K562 (cell line): Measurements from ENCODE around the gene F12. TPM values are rescaled to one million over a fixed set of nuclear protein-coding genes. Genes with fewer than 3 reads are reported as not detected.

Experiments used
- BHLHE40 ChIP-seq: IDR thresholded peaks from 2 replicates; pipeline ENCODE4 v1.6.1; 2011; ENCODE audit warnings: low read length, improper control_type of control experiment
- BRD4 ChIP-seq: fragments of 200-600 bp; sonication (generic); IDR thresholded peaks from 2 replicates; pipeline ENCODE4 v1.6.1; 2017; ENCODE audit warnings: inconsistent platforms
- DEAF1 ChIP-seq: fragments of 450-650 bp; formaldehyde crosslinking; IDR thresholded peaks from 2 replicates; pipeline ENCODE4 v1.4.0; 2020; ENCODE audit warnings: mild to moderate bottlenecking, moderate library complexity
- MEIS2 ChIP-seq: fragments of 450-650 bp; IDR thresholded peaks from 2 replicates; pipeline ENCODE4 v1.6.1; 2014; ENCODE audit warnings: mild to moderate bottlenecking; ENCODE audit not compliant: partially characterized antibody
- NONO ChIP-seq, 2 experiments: fragments of 200-400 bp in 1 of 2; fragments of 450-650 bp in 1 of 2; formaldehyde crosslinking in 1 of 2; IDR thresholded peaks; 2 replicates each; pipeline ENCODE4 v1.6.1; 2017; ENCODE audit warnings: low read depth in 2 of 2, mild to moderate bottlenecking in 2 of 2, moderate library complexity in 2 of 2, low read length in 1 of 2
- PHB ChIP-seq: fragments of 250-450 bp; sonication (Bioruptor Pico); IDR thresholded peaks from 2 replicates; pipeline ENCODE4 v1.5.0; 2021
- SOX6 ChIP-seq: fragments of 450-650 bp; IDR thresholded peaks from 2 replicates; pipeline ENCODE4 v1.6.1; 2014; ENCODE audit warnings: mild to moderate bottlenecking
- TEAD4 ChIP-seq, 2 experiments: sonication (generic) in 1 of 2; formaldehyde crosslinking in 1 of 2; IDR thresholded peaks; 2 replicates each; pipeline versions ENCODE4 v1.6.1 to v1.8.0; 2012 to 2022; ENCODE audit warnings: borderline replicate concordance in 1 of 2, inconsistent platforms in 1 of 2, low read length in 1 of 2, mild to moderate bottlenecking in 1 of 2, missing genetic modification reagents in 1 of 2
- polyA plus RNA-seq, 8 experiments: library from polyadenylated mRNA; depleted of rRNA in 4 of 8; stranded (reverse) in 5 of 8; unstranded in 3 of 8; fragments of >200 nt; fragmentation: Nextera tagmentation in 2 of 8; fragmentation: Illumina TruSeq in 1 of 8; extraction: Ambion mirVana in 2 of 8; extraction: Trizol in 1 of 8; gene quantifications; 2 replicates each; pipeline versions ENCODE4 v1.2.1 to v1.2.3, GENCODE V29; 2011 to 2014; ENCODE audit warnings: inconsistent platforms in 1 of 8, missing spikeins in 1 of 8
- total RNA-seq, 7 experiments: library from RNA; depleted of rRNA in 6 of 7; stranded (reverse); fragments of >200 nt in 6 of 7; fragmentation: Illumina TruSeq in 2 of 7; extraction: Trizol in 2 of 7; gene quantifications; 2 replicates each; pipeline versions ENCODE4 v1.2.1 to v1.2.3, GENCODE V29; 2011 to 2021; ENCODE audit warnings: low replicate concordance in 1 of 7
- TF ChIP-seq, protein P1 (sequence below), 2 experiments: fragments of 200-800 bp in 1 of 2; sonication (Bioruptor generic) in 1 of 2; sonication (generic) in 1 of 2; formaldehyde crosslinking in 1 of 2; IDR thresholded peaks in 1 of 2; conservative IDR thresholded peaks in 1 of 2; 2 replicates each; pipeline versions ENCODE4 v1.5.0 to v1.6.1; 2016 to 2020; ENCODE audit warnings: missing compliant biosample characterization in 1 of 2, missing genetic modification characterization in 1 of 2, missing genetic modification reagents in 1 of 2
- TF ChIP-seq, protein P2 (sequence below): fragments of 200-800 bp; sonication (Bioruptor generic); IDR thresholded peaks from 2 replicates; pipeline ENCODE4 v1.6.1; 2017; ENCODE audit warnings: missing genetic modification characterization, missing compliant biosample characterization
- TF ChIP-seq, protein P3 (sequence below): fragments of 250-450 bp; sonication (Bioruptor Pico); IDR thresholded peaks from 2 replicates; pipeline ENCODE4 v1.8.0; 2021; ENCODE audit warnings: mild to moderate bottlenecking, moderate library complexity
- TF ChIP-seq, protein P4 (sequence below), 3 experiments: IDR thresholded peaks in 2 of 3; conservative IDR thresholded peaks in 1 of 3; 2 replicates each; pipeline ENCODE4 v1.5.1; 2011 to 2012; ENCODE audit warnings: low read length in 3 of 3, mild to moderate bottlenecking in 3 of 3, control low read depth in 2 of 3, improper control_type of control experiment in 1 of 3, inconsistent platforms in 1 of 3, low read depth in 1 of 3, mixed read lengths in 1 of 3, moderate library complexity in 1 of 3; ENCODE audit not compliant: insufficient read depth in 2 of 3
- TF ChIP-seq, protein P5 (sequence below): sonication (generic); formaldehyde crosslinking; IDR thresholded peaks from 2 replicates; pipeline ENCODE4 v1.8.0; 2022; ENCODE audit warnings: missing genetic modification reagents, mild to moderate bottlenecking, moderate library complexity, borderline replicate concordance
- TF ChIP-seq, protein P6 (sequence below): sonication (generic); formaldehyde crosslinking; IDR thresholded peaks from 2 replicates; pipeline ENCODE4 v1.8.1; 2023; ENCODE audit warnings: mild to moderate bottlenecking, missing genetic modification reagents

The F12 gene
- total and polyA plus RNA-seq, 9 of the 15 experiments (the other 6 are each of a cell fraction or from before 2014, with no cell fraction given) = 0.59 to 18.3 (median 3.6) TPM

DNA sequence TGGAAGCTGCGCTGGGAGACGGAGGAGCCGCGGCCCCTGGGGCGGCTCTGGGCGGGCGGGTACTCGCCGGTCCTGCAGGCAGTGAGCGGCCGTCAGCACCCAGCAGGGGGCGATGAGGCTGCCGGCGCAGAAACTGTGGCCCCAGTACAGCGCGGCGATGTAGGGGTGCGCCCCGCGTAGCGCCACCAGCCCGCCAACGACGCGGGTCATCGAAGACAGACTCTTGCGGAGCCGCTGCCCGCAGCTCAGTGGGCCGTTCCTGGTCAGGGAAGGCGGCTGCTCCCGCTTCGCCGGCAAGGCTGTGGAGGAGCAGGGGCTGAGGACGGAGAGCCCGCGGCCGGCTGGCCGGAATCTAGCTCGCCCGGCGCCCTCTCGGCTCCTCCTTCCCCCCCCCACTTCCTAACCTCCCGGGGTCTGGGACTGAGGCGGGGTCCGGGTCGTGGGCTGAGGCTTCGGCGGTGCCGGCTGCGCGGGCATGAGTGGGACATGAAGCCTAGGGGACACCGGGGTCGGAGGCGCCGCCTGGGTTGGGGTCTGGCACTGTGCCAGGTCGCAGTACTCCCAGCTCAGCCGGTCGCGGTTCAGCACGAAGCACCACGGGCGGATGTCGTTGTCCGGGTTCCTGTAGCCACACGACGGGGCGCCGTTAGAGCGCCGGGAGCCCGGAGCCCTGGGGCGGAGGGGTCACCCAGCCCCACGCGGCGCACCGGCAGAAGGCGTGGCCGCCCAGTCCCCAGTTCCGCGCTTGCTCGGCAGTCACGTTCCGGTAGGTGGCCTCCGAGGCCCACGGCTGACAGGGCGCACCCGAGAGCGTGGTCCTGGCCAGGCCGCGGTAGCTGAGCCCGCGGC is 5.3 kb downstream of the F12 start (continued):
- TF ChIP-seq, protein P1, sequence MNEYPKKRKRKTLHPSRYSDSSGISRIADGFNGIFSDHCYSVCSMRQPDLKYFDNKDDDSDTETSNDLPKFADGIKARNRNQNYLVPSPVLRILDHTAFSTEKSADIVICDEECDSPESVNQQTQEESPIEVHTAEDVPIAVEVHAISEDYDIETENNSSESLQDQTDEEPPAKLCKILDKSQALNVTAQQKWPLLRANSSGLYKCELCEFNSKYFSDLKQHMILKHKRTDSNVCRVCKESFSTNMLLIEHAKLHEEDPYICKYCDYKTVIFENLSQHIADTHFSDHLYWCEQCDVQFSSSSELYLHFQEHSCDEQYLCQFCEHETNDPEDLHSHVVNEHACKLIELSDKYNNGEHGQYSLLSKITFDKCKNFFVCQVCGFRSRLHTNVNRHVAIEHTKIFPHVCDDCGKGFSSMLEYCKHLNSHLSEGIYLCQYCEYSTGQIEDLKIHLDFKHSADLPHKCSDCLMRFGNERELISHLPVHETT (CRISPR knock-in tag; conservative IDR thresholded peaks at IDR 0.05 in 1 of 2, IDR thresholded peaks at IDR 0.05 in 1 of 2) = peak in 1 of 2 experiments; percentile 90; a peak in 2 of 4 replicates
- TF ChIP-seq, protein P2, sequence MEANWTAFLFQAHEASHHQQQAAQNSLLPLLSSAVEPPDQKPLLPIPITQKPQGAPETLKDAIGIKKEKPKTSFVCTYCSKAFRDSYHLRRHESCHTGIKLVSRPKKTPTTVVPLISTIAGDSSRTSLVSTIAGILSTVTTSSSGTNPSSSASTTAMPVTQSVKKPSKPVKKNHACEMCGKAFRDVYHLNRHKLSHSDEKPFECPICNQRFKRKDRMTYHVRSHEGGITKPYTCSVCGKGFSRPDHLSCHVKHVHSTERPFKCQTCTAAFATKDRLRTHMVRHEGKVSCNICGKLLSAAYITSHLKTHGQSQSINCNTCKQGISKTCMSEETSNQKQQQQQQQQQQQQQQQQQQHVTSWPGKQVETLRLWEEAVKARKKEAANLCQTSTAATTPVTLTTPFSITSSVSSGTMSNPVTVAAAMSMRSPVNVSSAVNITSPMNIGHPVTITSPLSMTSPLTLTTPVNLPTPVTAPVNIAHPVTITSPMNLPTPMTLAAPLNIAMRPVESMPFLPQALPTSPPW (CRISPR knock-in tag) = peak; percentile 75
- TF ChIP-seq BHLHE40 (peak; percentile 95), BRD4 (0 out of 2 replicates have a peak, but pooled peaks have one; percentile 28), SOX6 (peak; percentile 17; the same call in 1 of the 2 replicates), DEAF1 (CRISPR knock-in tag) (peak; percentile 88), MEIS2 (no peak), TEAD4 (IDR thresholded peaks at IDR 0.05; ENCODE audit: low read length) (no peak), TEAD4 (CRISPR knock-in tag; IDR thresholded peaks at IDR 0.05; ENCODE audit: borderline replicate concordance) (0 out of 2 replicates have a peak, but pooled peaks have one; percentile 49), NONO (IDR thresholded peaks at IDR 0.05; ENCODE audit: low read depth in 2 of 2, low read length in 1 of 2) (peak; percentile 57 to 72; a peak in 3 of 4 replicates), PHB (CRISPR knock-in tag) (no peak)
- TF ChIP-seq, protein P3, sequence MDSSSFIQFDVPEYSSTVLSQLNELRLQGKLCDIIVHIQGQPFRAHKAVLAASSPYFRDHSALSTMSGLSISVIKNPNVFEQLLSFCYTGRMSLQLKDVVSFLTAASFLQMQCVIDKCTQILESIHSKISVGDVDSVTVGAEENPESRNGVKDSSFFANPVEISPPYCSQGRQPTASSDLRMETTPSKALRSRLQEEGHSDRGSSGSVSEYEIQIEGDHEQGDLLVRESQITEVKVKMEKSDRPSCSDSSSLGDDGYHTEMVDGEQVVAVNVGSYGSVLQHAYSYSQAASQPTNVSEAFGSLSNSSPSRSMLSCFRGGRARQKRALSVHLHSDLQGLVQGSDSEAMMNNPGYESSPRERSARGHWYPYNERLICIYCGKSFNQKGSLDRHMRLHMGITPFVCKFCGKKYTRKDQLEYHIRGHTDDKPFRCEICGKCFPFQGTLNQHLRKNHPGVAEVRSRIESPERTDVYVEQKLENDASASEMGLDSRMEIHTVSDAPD (CRISPR knock-in tag) = no peak
- TF ChIP-seq, protein P4, sequence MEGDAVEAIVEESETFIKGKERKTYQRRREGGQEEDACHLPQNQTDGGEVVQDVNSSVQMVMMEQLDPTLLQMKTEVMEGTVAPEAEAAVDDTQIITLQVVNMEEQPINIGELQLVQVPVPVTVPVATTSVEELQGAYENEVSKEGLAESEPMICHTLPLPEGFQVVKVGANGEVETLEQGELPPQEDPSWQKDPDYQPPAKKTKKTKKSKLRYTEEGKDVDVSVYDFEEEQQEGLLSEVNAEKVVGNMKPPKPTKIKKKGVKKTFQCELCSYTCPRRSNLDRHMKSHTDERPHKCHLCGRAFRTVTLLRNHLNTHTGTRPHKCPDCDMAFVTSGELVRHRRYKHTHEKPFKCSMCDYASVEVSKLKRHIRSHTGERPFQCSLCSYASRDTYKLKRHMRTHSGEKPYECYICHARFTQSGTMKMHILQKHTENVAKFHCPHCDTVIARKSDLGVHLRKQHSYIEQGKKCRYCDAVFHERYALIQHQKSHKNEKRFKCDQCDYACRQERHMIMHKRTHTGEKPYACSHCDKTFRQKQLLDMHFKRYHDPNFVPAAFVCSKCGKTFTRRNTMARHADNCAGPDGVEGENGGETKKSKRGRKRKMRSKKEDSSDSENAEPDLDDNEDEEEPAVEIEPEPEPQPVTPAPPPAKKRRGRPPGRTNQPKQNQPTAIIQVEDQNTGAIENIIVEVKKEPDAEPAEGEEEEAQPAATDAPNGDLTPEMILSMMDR (IDR thresholded peaks at IDR 0.05 in 2 of 3, conservative IDR thresholded peaks at IDR 0.05 in 1 of 3; ENCODE audit: insufficient read depth in 2 of 3, low read depth in 1 of 3, low read length in 3 of 3) = peak; percentile 81 to 96 (median 94)
- TF ChIP-seq, protein P5, sequence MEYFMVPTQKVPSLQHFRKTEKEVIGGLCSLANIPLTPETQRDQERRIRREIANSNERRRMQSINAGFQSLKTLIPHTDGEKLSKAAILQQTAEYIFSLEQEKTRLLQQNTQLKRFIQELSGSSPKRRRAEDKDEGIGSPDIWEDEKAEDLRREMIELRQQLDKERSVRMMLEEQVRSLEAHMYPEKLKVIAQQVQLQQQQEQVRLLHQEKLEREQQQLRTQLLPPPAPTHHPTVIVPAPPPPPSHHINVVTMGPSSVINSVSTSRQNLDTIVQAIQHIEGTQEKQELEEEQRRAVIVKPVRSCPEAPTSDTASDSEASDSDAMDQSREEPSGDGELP = peak; percentile 85
- TF ChIP-seq, protein P6, sequence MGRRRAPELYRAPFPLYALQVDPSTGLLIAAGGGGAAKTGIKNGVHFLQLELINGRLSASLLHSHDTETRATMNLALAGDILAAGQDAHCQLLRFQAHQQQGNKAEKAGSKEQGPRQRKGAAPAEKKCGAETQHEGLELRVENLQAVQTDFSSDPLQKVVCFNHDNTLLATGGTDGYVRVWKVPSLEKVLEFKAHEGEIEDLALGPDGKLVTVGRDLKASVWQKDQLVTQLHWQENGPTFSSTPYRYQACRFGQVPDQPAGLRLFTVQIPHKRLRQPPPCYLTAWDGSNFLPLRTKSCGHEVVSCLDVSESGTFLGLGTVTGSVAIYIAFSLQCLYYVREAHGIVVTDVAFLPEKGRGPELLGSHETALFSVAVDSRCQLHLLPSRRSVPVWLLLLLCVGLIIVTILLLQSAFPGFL (CRISPR knock-in tag) = 0 out of 2 replicates have a peak, but pooled peaks have one; percentile 78
